ENCODE data around the gene NBAS. TPM values are rescaled to one million over a fixed set of nuclear protein-coding genes. Genes with fewer than 3 reads are reported as not detected.

Gene NBAS
- total RNA-seq, 2 experiments from 2014 or later = 31.9 to 32.9 TPM

DNA sequence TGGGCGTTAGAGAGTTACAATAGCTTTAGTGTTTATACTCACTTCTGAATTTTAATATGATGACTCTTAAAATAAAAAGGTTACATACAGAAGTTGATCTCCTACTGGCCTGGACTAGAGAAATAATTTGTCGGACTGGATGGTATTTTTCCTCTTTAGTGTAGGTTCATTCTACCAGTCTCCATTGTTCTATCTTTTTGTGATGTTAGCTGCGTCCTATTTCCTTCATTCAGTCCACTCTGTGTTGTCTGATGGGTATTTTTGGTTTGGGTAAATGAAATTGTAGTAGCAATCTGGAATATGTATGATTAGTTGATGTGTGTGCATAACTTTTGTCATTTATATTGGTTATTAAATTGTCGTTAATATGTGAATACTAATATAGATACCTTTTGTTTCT is 35.8 kb upstream of the NBAS start:
- H3K4me3 Mint-ChIP-seq = no peak overlapping the region
- H3K27ac Mint-ChIP-seq = no peak overlapping the region
- peaks cover 25% of the 10 kb centered on the region for H3K36me3 Mint-ChIP-seq

DNA sequence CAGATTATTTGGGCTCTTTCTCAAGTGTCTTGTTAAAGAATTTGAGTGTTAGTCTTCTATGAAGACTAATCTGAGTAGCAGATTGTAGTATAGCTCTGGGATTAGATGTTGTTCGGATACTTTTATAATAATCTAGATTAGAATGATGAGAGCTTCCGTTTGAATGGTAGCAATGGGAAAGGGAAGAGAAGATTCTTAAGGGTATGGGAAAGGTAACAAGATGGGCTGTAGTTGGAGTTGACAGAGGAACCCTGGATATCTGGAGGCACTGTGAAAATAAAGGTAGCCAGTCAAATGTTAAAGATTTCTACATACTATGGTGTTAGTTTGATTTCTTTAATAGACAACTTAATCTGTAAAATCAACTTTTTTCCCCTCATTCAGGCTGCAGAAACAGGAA is 35.2 kb upstream of the NBAS start:
- peaks cover 24% of the 10 kb centered on the region for H3K4me1 Mint-ChIP-seq
- peaks cover 25% of the 10 kb centered on the region for H3K36me3 Mint-ChIP-seq
- H3K9me3 Mint-ChIP-seq = no peaks in the 10 kb centered on the region
- DNase-seq = no peak
- no peak for ATAC-seq (ENCODE audit: low read depth)
- no peak overlapping the region for H3K4me3 Mint-ChIP-seq
- no peaks in the 10 kb centered on the region for H3K27me3 Mint-ChIP-seq
- POLR2A ChIA-PET = no interaction called here
- H3K27ac Mint-ChIP-seq = no peak overlapping the region

More for the DNA sequence above, 35.8 kb upstream of the NBAS start:
- no peak for DNase-seq
- ATAC-seq (ENCODE audit: low read depth) = no peak
- POLR2A ChIA-PET = no interaction called here
- Mint-ChIP-seq H3K27me3 (no peaks in the 10 kb centered on the region), H3K9me3 (no peaks in the 10 kb centered on the region), H3K4me1 (peaks cover 22% of the 10 kb centered on the region)

DNA sequence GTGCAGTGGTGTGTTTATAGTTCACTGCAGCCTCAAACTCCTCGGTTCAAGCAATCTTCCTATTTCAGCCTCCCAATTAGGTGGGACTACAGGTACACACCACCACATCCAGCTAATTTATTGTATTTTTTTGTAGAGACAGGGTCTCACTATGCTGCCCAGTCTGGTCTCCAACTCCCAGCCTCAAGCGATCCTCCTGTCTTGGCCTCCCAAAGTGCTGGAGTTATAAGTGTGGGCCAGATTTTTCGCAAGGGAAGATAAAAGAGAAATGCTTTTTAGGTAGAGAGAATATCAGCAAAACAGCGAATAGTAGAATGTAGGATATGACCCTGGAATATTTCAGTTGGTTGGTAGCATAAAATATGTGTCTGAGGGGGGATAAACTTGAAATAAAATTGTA is 34.8 kb upstream of the NBAS start:
- Mint-ChIP-seq H3K4me1 (peaks cover 28% of the 10 kb centered on the region), H3K9me3 (no peaks in the 10 kb centered on the region), H3K27me3 (no peaks in the 10 kb centered on the region), H3K4me3 (no peak overlapping the region), H3K27ac (no peak overlapping the region), H3K36me3 (peaks cover 22% of the 10 kb centered on the region)
- DNase-seq (no peak), ATAC-seq (ENCODE audit: low read depth) (no peak)
- POLR2A ChIA-PET = no interaction called here

DNA sequence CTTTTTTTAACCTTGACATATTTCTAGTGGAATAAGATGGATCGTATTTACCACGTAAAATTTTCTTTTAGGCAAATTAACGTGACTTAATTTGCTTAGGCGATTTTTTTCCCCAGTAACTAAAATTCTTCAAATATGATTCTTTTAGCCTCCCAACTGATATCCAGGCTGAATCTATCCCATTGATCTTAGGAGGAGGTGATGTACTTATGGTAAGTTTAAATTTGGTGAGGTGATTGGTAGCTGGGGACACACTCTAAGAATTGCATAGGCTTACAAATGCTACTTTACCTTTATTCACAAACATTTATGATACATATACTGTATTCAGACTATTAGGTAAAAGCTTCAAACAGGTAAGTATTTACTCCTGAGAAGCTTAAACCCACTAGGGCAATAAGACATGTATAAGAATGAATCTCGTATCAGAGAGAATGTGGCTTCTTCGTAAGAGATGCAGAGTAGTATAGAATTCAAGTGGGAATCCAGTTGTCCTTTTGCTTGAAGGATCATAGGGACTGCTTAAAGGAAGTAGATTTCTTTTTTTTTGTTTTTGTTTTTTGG is 34.3 kb upstream of the NBAS start:
- DNase-seq (no peak), ATAC-seq (ENCODE audit: low read depth) (no peak)
- Mint-ChIP-seq H3K27me3 (no peaks in the 10 kb centered on the region), H3K4me3 (no peak overlapping the region), H3K9me3 (no peaks in the 10 kb centered on the region), H3K36me3 (peaks cover 20% of the 10 kb centered on the region), H3K27ac (no peak overlapping the region), H3K4me1 (peaks cover 28% of the 10 kb centered on the region)
- POLR2A ChIA-PET = no interaction called here

DNA sequence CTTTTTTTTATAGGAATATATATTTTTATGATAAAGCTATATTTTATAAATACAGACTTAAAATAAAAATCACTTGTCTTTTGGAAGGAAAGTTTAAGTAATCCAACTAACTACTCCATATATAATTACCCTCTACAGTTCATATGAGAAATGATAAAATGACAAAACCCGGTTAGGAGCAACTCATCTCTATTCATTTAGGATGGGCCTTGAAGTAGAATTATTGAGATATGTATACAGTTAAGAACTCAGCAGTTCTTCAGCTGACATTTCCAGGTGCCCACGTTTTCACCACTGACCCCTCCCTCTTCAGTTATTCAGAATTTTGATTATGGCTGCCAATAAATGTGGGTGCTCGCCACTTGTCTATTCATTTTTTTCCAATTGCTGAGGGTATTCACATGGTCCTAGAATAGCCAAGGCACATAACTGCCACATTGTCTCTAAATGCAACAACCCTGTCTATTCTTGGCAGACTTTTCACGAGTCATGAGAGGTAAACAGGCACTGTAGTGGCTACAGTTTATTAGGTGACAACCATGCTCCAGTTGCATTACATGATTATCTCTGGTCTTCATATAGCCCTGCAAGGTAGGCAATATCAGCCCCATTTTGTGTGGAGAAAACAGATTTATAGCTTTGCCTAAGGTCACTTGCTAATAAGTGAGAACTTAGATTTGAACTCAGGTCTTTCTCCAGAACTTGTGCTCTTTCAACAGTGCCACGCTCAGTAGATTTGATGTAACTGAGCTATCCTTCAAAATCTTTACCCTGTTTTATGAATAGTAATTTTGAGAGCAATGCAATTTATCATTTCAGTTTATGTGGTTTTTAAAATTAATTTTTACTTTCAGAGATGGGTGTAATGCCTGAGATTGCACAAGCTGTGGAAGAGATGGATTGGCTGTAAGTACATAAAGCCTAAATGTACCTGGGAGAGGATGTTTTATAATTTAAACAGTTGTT is 33.4 kb upstream of the NBAS start:
- Mint-ChIP-seq H3K36me3 (peaks cover 20% of the 10 kb centered on the region), H3K27me3 (no peaks in the 10 kb centered on the region), H3K4me3 (no peak overlapping the region), H3K27ac (no peak overlapping the region), H3K4me1 (peaks cover 28% of the 10 kb centered on the region), H3K9me3 (no peaks in the 10 kb centered on the region)
- DNase-seq = no peak
- POLR2A ChIA-PET = no interaction called here
- ATAC-seq (ENCODE audit: low read depth) = no peak

DNA sequence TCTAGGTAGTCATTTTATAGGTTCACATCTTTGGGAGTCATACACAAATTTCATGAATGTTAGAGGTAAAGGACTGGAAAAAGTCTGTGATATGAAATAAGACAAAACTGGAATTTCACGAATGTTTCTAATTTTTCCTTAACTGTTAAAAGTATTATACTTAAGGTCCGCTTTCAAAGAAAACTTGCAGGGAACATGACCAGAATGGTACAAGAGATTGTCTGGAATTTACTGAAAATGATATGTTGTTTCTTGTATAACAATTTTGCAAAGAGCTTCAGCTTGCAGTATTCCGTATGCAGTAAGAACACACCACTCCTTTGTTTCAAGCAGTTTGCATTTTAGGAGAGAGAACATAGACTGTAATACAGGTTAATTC is 32.2 kb upstream of the NBAS start:
- H3K4me1 Mint-ChIP-seq = peaks cover 28% of the 10 kb centered on the region
- H3K27ac Mint-ChIP-seq = no peak overlapping the region
- POLR2A ChIA-PET = interaction anchor here (1.4 kb wide), 1 partner anchor 32 kb away, joined by 4 read pairs; the partner anchor contains the start of gene NBAS
- no peaks in the 10 kb centered on the region for H3K9me3 Mint-ChIP-seq
- no peaks in the 10 kb centered on the region for H3K27me3 Mint-ChIP-seq
- ATAC-seq (ENCODE audit: low read depth) = no peak
- peaks cover 20% of the 10 kb centered on the region for H3K36me3 Mint-ChIP-seq
- peak overlapping the region; percentile 84 for H3K4me3 Mint-ChIP-seq
- no peak for DNase-seq

DNA sequence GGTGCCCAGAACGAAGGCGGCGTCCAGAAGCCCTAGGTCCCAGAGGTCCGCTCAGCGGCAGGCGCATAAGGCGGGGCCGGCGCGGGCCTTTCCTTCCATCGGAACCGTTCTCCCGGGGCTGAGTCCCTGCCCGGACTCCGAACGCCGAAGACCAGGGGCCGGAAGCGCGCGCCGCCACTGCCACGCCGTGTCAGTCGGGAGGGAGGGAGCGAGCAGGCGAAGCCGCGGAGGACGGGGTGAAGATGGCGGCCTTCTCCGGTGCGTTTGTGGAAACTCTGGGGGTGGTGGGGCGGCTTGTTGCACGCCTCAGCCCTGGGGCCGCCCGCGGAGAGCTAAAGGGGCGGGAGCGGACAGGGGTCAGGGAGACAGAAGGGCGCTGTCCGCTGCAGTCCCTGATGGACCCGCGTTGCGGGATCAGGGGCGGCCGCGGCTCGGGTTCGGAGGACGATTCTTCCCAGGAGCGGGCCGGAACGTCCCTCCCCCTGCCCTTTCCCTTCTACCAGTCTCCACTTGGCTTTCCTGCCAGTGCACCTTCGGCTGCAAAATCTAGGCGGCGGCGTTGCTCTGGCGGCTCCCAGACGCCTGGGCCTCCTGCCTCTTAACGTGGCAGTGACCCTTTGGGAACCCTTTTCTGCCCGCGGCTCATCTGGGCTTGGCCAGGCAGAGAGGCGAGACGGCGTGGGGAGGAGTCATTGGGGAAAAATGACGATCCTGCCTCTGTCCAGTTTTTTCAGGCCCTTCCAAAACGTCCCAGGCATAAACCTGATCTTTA is 30.7 kb upstream of the NBAS start, which contains the start of gene DDX1:
Gene DDX1, plus strand, starts transcription at position 177 of the 772 bp plus-strand sequence. Its CDS starts 66 bp downstream, at position 243.
- H3K27me3 Mint-ChIP-seq = no peaks in the 10 kb centered on the region
- peak within 1 kb of the TSS; percentile 86 for H3K27ac Mint-ChIP-seq
- peaks cover 15% of the 10 kb centered on the region for H3K36me3 Mint-ChIP-seq
- H3K9me3 Mint-ChIP-seq = no peaks in the 10 kb centered on the region
- ATAC-seq (ENCODE audit: low read depth) (peak; percentile 94), DNase-seq (peak; percentile 92)
- POLR2A ChIA-PET = interaction anchor here (0.6 to 2.0 kb wide), 5 partner anchors 30 to 450 kb away, joined by 3 to 8 read pairs (median 4); partner anchors contain the start of gene NBAS
- peaks cover 27% of the 10 kb centered on the region for H3K4me1 Mint-ChIP-seq
- peak within 1 kb of the TSS; percentile 84 for H3K4me3 Mint-ChIP-seq

DNA sequence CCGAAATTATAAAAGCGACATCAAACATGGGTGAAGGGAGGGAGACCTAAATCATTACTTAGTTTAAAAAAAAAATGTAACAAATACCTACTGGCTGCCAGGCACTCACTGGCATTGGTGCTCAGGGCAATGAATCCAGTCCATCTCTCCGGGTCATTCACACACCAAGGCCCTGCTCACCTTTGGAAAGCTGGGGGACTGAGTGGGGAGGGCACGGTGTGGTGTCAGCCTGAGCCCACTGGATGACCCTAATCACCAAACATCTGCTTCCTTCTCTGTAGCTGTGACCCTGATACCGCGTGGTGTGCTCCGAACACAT is 30.2 kb upstream of the NBAS start:
- H3K4me1 Mint-ChIP-seq = peaks cover 25% of the 10 kb centered on the region
- POLR2A ChIA-PET = interaction anchor here (0.9 to 2.0 kb wide), 3 partner anchors 30 to 449 kb away, joined by 3 to 8 read pairs (median 6); partner anchors contain the start of gene NBAS
- DNase-seq (no peak), ATAC-seq (ENCODE audit: low read depth) (no peak)
- peak overlapping the region; percentile 86 for H3K27ac Mint-ChIP-seq
- H3K27me3 Mint-ChIP-seq = no peaks in the 10 kb centered on the region
- peaks cover 13% of the 10 kb centered on the region for H3K36me3 Mint-ChIP-seq
- H3K4me3 Mint-ChIP-seq = peak overlapping the region; percentile 84
- H3K9me3 Mint-ChIP-seq = no peaks in the 10 kb centered on the region

DNA sequence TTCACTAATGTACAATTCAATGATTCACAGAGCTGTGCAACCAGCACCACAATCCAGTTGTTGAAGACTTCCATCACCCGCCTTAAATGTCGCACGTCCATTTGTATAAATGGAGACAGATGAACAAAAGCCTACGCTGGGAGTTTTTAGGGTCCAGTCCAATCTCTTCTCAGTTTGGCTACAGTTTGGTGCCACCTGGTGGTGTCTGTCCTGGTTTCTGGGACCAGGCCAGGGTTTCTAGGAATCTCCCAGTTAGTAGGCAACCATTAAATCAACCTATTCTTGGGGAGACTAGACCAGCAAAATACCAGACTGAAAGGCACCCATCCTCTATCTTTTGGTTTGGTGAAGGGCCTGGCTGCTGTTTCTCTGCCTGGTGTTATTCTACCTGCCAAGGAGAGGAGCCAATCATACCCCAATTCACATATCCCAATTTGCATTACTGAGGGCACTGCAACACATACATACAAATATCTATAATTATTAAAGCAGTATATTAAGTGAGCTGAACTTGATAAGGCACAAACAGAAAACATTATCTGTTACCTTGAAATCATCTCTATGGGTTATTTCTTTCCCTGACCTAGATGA is 27.3 kb upstream of the NBAS start:
- H3K27ac Mint-ChIP-seq = no peak overlapping the region
- no peak overlapping the region for H3K4me3 Mint-ChIP-seq
- ATAC-seq (ENCODE audit: low read depth) (no peak), DNase-seq (no peak)
- POLR2A ChIA-PET = no interaction called here
- H3K4me1 Mint-ChIP-seq = peaks cover 14% of the 10 kb centered on the region
- H3K9me3 Mint-ChIP-seq = no peaks in the 10 kb centered on the region
- H3K27me3 Mint-ChIP-seq = no peaks in the 10 kb centered on the region
- H3K36me3 Mint-ChIP-seq = peaks cover under 1% of the 10 kb centered on the region

DNA sequence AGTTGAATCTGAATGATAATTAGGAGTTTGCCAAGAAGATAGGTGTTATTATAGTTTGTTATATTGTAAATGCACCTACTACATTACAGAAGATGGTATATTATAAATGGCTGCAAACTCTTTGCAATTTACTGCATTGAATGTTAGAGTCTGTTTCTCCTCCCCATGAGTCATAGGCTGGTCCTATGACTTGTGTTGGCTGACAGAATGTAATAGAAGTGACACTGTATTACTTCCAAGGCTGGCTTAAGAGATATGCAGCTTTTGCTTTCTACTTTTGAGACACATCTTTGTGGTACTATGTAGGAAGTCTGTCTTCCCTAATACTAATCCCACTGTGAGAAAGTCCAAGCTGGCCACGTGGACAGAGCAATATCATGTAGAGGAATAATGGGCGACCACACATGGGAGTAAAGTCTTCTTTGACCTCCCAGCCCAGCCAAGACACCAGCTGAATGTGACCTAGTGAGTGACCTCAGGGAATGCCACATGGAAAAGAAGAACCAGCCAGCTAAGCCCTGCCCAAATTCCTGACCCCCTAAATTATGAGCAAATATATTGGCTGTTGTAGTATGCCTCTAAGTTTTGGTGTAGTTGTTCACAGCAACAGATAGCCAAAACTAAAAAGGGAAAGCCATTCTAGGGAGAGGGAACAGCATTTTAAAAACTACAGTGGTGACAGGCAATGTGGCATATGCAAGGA is 23.8 kb upstream of the NBAS start:
- POLR2A ChIA-PET = no interaction called here
- no peak overlapping the region for H3K27ac Mint-ChIP-seq
- H3K27me3 Mint-ChIP-seq = no peaks in the 10 kb centered on the region
- H3K4me3 Mint-ChIP-seq = no peak overlapping the region
- no peaks in the 10 kb centered on the region for H3K4me1 Mint-ChIP-seq
- no peaks in the 10 kb centered on the region for H3K9me3 Mint-ChIP-seq
- DNase-seq (no peak), ATAC-seq (ENCODE audit: low read depth) (no peak)
- H3K36me3 Mint-ChIP-seq = no peaks in the 10 kb centered on the region

DNA sequence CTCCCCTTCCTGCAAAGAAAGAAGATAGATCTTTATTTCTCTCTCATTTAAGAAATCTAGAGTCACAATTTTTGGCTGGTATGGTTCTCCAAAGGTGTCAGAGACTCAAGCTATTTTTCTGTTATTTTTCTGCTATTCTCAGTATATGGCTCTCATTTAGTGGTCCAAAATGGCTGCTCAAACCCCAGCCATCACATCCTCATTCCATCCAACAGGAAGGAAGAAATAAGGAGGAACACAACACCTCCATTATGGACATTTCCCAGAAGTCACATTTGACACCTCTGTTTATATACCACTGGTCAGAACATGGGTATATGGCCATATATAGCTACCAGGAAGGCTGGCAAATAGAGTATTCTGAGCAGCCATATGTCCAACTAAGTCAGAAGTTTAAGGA is 23.2 kb upstream of the NBAS start:
- H3K36me3 Mint-ChIP-seq = no peaks in the 10 kb centered on the region
- H3K27me3 Mint-ChIP-seq = no peaks in the 10 kb centered on the region
- no peak for DNase-seq
- H3K4me3 Mint-ChIP-seq = no peak overlapping the region
- H3K4me1 Mint-ChIP-seq = no peaks in the 10 kb centered on the region
- POLR2A ChIA-PET = no interaction called here
- ATAC-seq (ENCODE audit: low read depth) = no peak
- no peak overlapping the region for H3K27ac Mint-ChIP-seq
- H3K9me3 Mint-ChIP-seq = no peaks in the 10 kb centered on the region

DNA sequence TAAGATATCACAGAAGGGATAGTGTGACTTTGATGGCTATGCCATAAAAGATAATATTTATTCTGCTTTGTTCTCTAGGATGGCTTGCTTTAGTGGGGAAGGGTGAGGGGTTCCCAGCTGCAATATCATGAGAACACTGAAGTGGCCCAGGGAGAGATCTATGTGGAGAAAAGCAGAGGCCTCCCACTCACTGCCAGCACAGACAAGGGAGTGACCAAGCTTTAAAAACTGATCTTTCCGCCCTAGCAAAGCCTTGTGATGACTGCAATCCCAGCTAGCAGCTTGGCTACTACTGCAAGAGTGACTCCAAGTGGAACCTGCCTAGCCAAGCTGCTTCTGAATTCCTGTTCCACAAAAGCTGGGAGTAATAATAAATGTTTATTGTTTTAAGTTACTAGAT is 22.7 kb upstream of the NBAS start:
- Mint-ChIP-seq H3K27ac (no peak overlapping the region), H3K27me3 (peaks cover 2% of the 10 kb centered on the region), H3K4me3 (no peak overlapping the region), H3K9me3 (no peaks in the 10 kb centered on the region), H3K36me3 (no peaks in the 10 kb centered on the region), H3K4me1 (no peaks in the 10 kb centered on the region)
- POLR2A ChIA-PET = no interaction called here
- no peak for ATAC-seq (ENCODE audit: low read depth)
- DNase-seq = no peak

Data from activated naive CD8-positive, alpha-beta T cell treated with anti-CD3 and anti-CD28 coated beads, Interleukin-2, amount 10 ng/mL, durations not matched to agents 7 days and 5 days (primary cell).